ENCODE measurements around the gene CHRND.

The CHRND gene

GRCh38 chr2:232488097-232488711 lies 37.8 kb upstream of the CHRND start:
- peak; percentile 66 for DNase-seq

- peak; percentile 32 for DNase-seq
These were observed 37.1 kb upstream of the CHRND start for GRCh38 chr2:232488721-232489300.

- peak; percentile 23 for DNase-seq
These were observed 36.3 kb upstream of the CHRND start for GRCh38 chr2:232489516-232490220.

- peak; percentile 36 for DNase-seq
These were observed 35.5 kb upstream of the CHRND start for GRCh38 chr2:232490221-232491138.

GRCh38 chr2:232491139-232491780 lies 34.7 kb upstream of the CHRND start:
- DNase-seq = no peak

GRCh38 chr2:232492236-232492848 lies 33.6 kb upstream of the CHRND start:
- DNase-seq = no peak

- no peak for DNase-seq
These were observed 32.8 kb upstream of the CHRND start for GRCh38 chr2:232492963-232493700.

- DNase-seq = peak; percentile 56
These were observed 32.1 kb upstream of the CHRND start for GRCh38 chr2:232493701-232494474.

GRCh38 chr2:232494542-232494941 lies 31.4 kb upstream of the CHRND start:
- DNase-seq = no peak

GRCh38 chr2:232495292-232495691 lies 30.7 kb upstream of the CHRND start:
- DNase-seq = no peak

- DNase-seq = no peak
These were observed 29.3 kb upstream of the CHRND start for GRCh38 chr2:232496501-232497270.

- no peak for DNase-seq
These were observed 28.6 kb upstream of the CHRND start for GRCh38 chr2:232497348-232497747.

GRCh38 chr2:232498452-232498851 lies 27.5 kb upstream of the CHRND start:
- no peak for DNase-seq

GRCh38 chr2:232501331-232501771 lies 24.6 kb upstream of the CHRND start:
- peak; percentile 29 for DNase-seq

- DNase-seq = peak; percentile 61
These were observed 24.1 kb upstream of the CHRND start for GRCh38 chr2:232501794-232502390.

- DNase-seq = peak; percentile 66
These were observed 23.4 kb upstream of the CHRND start for GRCh38 chr2:232502511-232502910.

- peak; percentile 82 for DNase-seq
These were observed 22.8 kb upstream of the CHRND start for GRCh38 chr2:232502911-232503808.

- DNase-seq = no peak
These were observed 22.1 kb upstream of the CHRND start for GRCh38 chr2:232503809-232504323.
